Uterine smooth muscle cell (primary cell): ENCODE measurements around the gene CTPS2. TPM values are rescaled to one million over a fixed set of nuclear protein-coding genes. Genes with fewer than 3 reads are reported as not detected.

ENCODE experiments used
- total RNA-seq: library from RNA; depleted of rRNA; stranded (reverse); fragments of >200 nt; gene quantifications from 2 replicates; pipeline ENCODE4 v1.2.3, GENCODE V29; 2014

CTPS2 gene, protein sequence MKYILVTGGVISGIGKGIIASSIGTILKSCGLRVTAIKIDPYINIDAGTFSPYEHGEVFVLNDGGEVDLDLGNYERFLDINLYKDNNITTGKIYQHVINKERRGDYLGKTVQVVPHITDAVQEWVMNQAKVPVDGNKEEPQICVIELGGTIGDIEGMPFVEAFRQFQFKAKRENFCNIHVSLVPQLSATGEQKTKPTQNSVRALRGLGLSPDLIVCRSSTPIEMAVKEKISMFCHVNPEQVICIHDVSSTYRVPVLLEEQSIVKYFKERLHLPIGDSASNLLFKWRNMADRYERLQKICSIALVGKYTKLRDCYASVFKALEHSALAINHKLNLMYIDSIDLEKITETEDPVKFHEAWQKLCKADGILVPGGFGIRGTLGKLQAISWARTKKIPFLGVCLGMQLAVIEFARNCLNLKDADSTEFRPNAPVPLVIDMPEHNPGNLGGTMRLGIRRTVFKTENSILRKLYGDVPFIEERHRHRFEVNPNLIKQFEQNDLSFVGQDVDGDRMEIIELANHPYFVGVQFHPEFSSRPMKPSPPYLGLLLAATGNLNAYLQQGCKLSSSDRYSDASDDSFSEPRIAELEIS
- 10.0 and 15.4 TPM in 2 replicates for total RNA-seq

DNA sequence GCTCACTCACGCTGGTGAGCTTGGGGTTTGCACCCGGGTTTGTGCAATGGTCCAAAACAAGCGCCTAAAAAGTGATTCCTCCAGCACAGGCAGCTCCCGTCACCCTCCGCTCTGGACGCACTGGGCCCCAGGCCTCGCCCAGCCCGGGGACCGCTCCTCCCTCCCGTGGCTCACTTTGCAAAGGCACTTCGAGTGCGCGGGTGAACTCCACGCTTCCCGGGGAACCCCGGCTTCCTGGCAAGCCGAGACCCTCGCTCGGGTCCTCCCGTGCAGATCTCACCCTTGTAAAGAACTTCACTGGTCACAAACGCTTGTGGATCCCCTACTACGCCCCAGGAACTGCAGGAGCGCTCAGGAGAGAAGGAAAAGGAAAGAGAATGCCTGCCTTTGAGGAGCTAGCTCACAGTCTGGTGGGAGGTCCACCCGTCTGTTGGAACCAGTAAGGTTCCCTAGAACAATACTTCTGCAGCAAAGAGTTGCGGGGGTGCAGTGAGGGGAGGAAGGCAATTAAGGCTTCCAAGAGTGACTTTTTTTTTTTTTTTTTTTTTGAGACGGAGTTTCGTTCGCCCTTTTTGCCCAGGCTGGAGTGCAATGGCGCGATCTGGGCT lies at the start of gene CTPS2:
TSS of gene CTPS2 (minus strand) at position 122 of the 608 bp plus-strand sequence. CDS start 9,767 bp downstream, outside the sequence.

DNA sequence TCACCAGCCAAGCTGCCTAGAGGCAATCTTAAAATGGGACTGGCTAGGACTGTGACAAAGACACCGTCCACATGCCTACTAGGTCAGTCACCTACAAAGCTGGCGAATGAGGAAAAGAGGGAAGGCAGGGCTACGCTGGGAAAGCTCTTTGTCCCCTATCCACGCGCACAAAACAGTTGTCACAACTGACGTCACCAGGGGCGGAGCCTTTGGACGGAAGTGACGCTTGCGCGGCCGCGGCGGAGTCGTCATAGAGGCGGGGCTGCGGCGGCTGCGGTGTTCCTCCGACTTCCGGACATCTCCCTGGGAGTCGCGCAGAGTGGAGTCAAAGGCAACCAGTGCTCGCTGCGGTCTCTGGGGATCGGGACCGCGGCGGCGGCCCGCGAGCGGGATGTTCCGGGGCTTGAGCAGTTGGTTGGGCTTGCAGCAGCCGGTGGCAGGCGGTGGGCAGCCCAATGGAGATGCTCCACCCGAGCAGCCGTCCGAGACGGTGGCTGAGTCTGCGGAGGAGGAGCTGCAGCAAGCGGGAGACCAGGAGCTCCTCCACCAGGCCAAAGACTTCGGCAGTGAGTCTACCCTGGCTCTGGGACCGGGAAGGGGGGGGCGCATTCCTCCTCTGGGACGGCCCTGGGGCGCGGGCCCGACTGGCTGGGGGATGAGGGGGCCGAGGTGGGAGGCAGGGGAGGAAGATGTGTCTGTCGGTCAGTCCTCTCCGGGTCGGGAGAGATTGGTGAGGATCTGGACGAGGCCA lies 7.0 kb upstream of the CTPS2 start, which contains the start of gene SYAP1:
TSS of gene SYAP1 (plus strand) at position 279 of the 751 bp plus-strand sequence. CDS start at position 392, 113 bp downstream.

DNA sequence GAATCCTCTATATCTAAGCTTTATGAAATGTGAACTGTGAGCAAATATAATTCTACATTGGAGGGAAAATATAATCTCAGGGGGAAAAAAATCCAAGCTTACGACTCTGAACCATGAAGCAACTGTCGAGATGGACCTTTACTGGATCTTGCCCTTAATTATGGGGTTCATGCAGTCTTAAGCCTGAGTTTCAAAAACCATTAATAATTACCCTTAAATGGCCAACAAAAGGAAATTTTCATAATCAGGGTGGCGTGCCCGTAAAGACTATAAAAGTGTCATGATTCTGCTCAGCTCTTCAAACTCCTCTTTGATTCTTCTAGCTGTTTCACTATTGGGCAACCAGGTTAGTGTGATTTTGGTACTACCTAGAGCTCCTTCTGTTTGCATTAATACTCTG lies 62.6 kb downstream of the CTPS2 start, which contains the start of gene S100G:
TSS of gene S100G (plus strand) at position 301 of the 400 bp plus-strand sequence. CDS start 849 bp downstream, outside the sequence.

Other genes starting within 250 kb of the CTPS2 start
- not detected in 2 replicates for gene S100G, start 62.5 kb downstream of the CTPS2 start, total RNA-seq
- 46.2 and 52.1 TPM in 2 replicates for gene SYAP1, start 6.9 kb upstream of the CTPS2 start, total RNA-seq
- 13.1 TPM in 2 replicates for gene TXLNG, start 73.8 kb upstream of the CTPS2 start, total RNA-seq
- gene RBBP7, start 157.7 kb upstream of the CTPS2 start, total RNA-seq: 128 and 236 TPM in 2 replicates
- gene REPS2, start 234.0 kb upstream of the CTPS2 start, total RNA-seq: 0.33 and 0.75 TPM in 2 replicates